SK-N-SH (cell line): ENCODE results near the gene SPATA21.

Experiments used
- ELF1 ChIP-seq: IDR thresholded peaks from 2 replicates; pipeline ENCODE4 v1.4.0; 2012
- EP300 ChIP-seq, 2 experiments: IDR thresholded peaks; 2 replicates each; pipeline versions ENCODE4 v1.4.0 to v1.6.1; 2012; ENCODE audit warnings: borderline replicate concordance in 1 of 2, low read depth in 1 of 2, low read length in 1 of 2
- EZH2phosphoT487 ChIP-seq: fragments of 200-600 bp; sonication (generic); IDR thresholded peaks from 2 replicates; pipeline ENCODE4 v1.6.1; 2017; ENCODE audit warnings: low read depth, mixed run types, mild to moderate bottlenecking, antibody characterized with exemption, moderate library complexity, borderline replicate concordance
- GABPA ChIP-seq: IDR thresholded peaks from 2 replicates; pipeline ENCODE4 v1.4.0; 2012; ENCODE audit warnings: low read depth, mild to moderate bottlenecking
- MXI1 ChIP-seq: IDR thresholded peaks from 2 replicates; pipeline ENCODE4 v1.6.1; 2012; ENCODE audit warnings: mild to moderate bottlenecking, low read depth, low read length, improper control_type of control experiment
- POLR2AphosphoS5 ChIP-seq: IDR thresholded peaks from 2 replicates; pipeline ENCODE4 v1.6.1; 2012; ENCODE audit warnings: low read depth, low read length
- TF ChIP-seq, protein P1 (sequence below): fragments of 200-600 bp; sonication (generic); IDR thresholded peaks from 2 replicates; pipeline ENCODE4 v1.6.1; 2017; ENCODE audit warnings: antibody characterized with exemption, mild to moderate bottlenecking, moderate library complexity

DNA sequence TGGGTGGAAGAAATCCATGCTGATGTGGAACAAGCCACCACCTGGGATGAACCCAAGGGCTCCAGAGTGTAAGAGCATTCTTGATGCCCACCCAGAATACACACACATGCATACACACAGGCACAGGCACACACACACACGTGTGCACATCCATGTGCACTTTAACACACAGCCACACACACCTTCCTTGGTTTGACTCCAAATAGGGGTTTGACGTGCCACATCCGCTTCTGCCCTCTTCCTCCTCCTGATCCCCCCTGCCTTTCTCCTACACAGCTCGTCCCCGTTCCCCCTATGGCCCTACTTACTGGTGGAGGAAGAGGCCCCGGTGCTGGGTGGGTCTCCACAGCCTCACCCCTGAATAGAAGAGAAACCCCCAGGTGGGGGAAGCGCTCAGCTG is 16.0 kb downstream of the SPATA21 start:
- TF ChIP-seq MXI1 (no peak), GABPA (no peak), EZH2phosphoT487 (no peak), EP300 (IDR thresholded peaks at IDR 0.05; ENCODE audit: borderline replicate concordance in 1 of 2, low read depth in 1 of 2, low read length in 1 of 2) (no peak), POLR2AphosphoS5 (no peak), ELF1 (no peak)
- TF ChIP-seq, protein P1, sequence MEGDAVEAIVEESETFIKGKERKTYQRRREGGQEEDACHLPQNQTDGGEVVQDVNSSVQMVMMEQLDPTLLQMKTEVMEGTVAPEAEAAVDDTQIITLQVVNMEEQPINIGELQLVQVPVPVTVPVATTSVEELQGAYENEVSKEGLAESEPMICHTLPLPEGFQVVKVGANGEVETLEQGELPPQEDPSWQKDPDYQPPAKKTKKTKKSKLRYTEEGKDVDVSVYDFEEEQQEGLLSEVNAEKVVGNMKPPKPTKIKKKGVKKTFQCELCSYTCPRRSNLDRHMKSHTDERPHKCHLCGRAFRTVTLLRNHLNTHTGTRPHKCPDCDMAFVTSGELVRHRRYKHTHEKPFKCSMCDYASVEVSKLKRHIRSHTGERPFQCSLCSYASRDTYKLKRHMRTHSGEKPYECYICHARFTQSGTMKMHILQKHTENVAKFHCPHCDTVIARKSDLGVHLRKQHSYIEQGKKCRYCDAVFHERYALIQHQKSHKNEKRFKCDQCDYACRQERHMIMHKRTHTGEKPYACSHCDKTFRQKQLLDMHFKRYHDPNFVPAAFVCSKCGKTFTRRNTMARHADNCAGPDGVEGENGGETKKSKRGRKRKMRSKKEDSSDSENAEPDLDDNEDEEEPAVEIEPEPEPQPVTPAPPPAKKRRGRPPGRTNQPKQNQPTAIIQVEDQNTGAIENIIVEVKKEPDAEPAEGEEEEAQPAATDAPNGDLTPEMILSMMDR: no peak
